Ovary (tissue), 9 donors: Measurements from ENCODE around the gene PRLR. TPM values are rescaled to one million over a fixed set of nuclear protein-coding genes. Genes with fewer than 3 reads are reported as not detected.
"Not testable (repeated sequence)": the region's sequence is repeated elsewhere in the genome, so short reads cannot be mapped to it uniquely, and the experiment has no call there.

Experiments used
- DNase-seq, 5 donors: peaks; one replicate each; pipeline ENCODE4 v3.0.0-alpha.2; 2019 to 2020
- H3K27ac ChIP-seq, 2 donors: fragments of 200-600 bp; one replicate each; pipeline versions ENCODE4 v1.5.1 to v1.8.0; 2019 to 2022
- H3K27me3 ChIP-seq: fragments of 200-600 bp; one replicate; pipeline ENCODE4 v1.8.0; 2022
- H3K36me3 ChIP-seq: fragments of 200-600 bp; sonication (generic); one replicate; pipeline ENCODE4 v1.5.1; 2019
- H3K4me1 ChIP-seq: one replicate; pipeline ENCODE4 v1.8.1; 2013; ENCODE audit warnings: mild to moderate bottlenecking, moderate library complexity; ENCODE audit not compliant: insufficient read depth
- H3K4me3 ChIP-seq: fragments of 200-600 bp; sonication (generic); one replicate; pipeline ENCODE4 v1.5.1; 2017
- H3K9me3 ChIP-seq, 2 donors: fragments of 200-600 bp in 1 of 2; sonication (generic) in 1 of 2; one replicate each; pipeline versions ENCODE4 v1.5.1 to v1.8.1; 2013 to 2019; ENCODE audit warnings: mild to moderate bottlenecking in 1 of 2, moderate library complexity in 1 of 2
- CTCF ChIP-seq, 3 donors: fragments of 450-650 bp in 2 of 3; fragments of 200-600 bp in 1 of 3; IDR thresholded peaks; one replicate each; pipeline versions ENCODE4 v1.5.1 to v1.8.0; 2016 to 2022; ENCODE audit warnings: antibody characterized with exemption in 3 of 3, mild to moderate bottlenecking in 1 of 3
- EP300 ChIP-seq: sonication (generic); formaldehyde crosslinking; IDR thresholded peaks from one replicate; pipeline ENCODE4 v1.6.1; 2017; ENCODE audit warnings: antibody characterized with exemption
- POLR2A ChIP-seq: fragments of 450-650 bp; IDR thresholded peaks from one replicate; pipeline ENCODE4 v1.6.1; 2017; ENCODE audit warnings: antibody characterized with exemption, mild to moderate bottlenecking, moderate library complexity
- WGBS, 3 donors: extraction: QIAGEN DNeasy Blood & Tissue Kit in 1 of 3; methylation state at CpG; one replicate each; pipeline versions ENCODE4 v1.1.5 to v1.1.7; 2013 to 2017; 5-methylcytosine and 5-hydroxymethylcytosine counted together
- intact Hi-C, 4 donors: fragments of 100-400 bp; cut with DNase I; formaldehyde crosslinking; loops; one replicate each; pipeline versions ENCODE4 v1.11.0 to v1.15.1; 2022 to 2023
- polyA plus RNA-seq, 2 donors: library from polyadenylated mRNA; stranded (reverse); fragments of 200-250 nt in 1 of 2; fragments of 350-450 nt in 1 of 2; fragmentation: Illumina TruSeq in 1 of 2; extraction: RNeasy Lipid Tissue Mini Kit (QIAGEN cat#74804) in 1 of 2; gene quantifications; one replicate each; pipeline ENCODE4 v1.2.3, GENCODE V29; 2013 to 2014
- total RNA-seq, 7 donors: library from RNA; depleted of rRNA in 2 of 7; stranded (reverse); fragments of >200 nt in 2 of 7; fragmentation: NEBNext Ultra II Directional in 3 of 7; extraction: Animal tissue kit (Norgen Biotek cat#: 25700) in 3 of 7; gene quantifications; one replicate each; pipeline versions ENCODE4 v1.1.0 to v1.2.4, GENCODE V29; 2016 to 2023
- donor health status: DM: no; HTN: no; CAD: no; lungs with moderate emphysema.
- donor health status: DM: no; HTN: no; CAD: no.
- donor health status: Bipolar disorder and iron deficiency.
- donor health status: DM: yes; HTN: yes; CAD: no.
- donor health status: DM: no; HTN: no; CAD: no.
- donor health status: DM: yes; HTN: yes; CAD: no.

The PRLR gene
- total and polyA plus RNA-seq, 9 donors: 1.8 to 24.5 (median 8.1) TPM

GRCh38 chr5:35197351-35197750, 32.9 kb downstream of the PRLR start:
- Histone ChIP-seq H3K36me3 (no peaks in the 10 kb centered on the region), H3K9me3 (no peaks in the 10 kb centered on the region), H3K4me3 (no peak overlapping the region), H3K4me1 (peaks cover 6% of the 10 kb centered on the region), H3K27me3 (no peaks in the 10 kb centered on the region), H3K27ac (no peak overlapping the region)
- intact Hi-C loops: loop anchor here in 1 of 4 donors (10.0 kb wide), 1 partner anchor 113 kb away; no protein-coding TSS in a partner anchor
- no peak for TF ChIP-seq EP300
- TF ChIP-seq POLR2A: no peak
- no peak for TF ChIP-seq CTCF (IDR thresholded peaks at IDR 0.05)
- 93 to 94% (median 94%) methylated on average over 3 of the region's 3 CpGs for WGBS, 3 donors
- no peak for DNase-seq

GRCh38 chr5:35195472-35195852, 34.8 kb downstream of the PRLR start:
- no peak for DNase-seq
- TF ChIP-seq POLR2A: no peak
- TF ChIP-seq CTCF (IDR thresholded peaks at IDR 0.05): no peak
- TF ChIP-seq EP300: no peak
- Histone ChIP-seq H3K36me3 (no peaks in the 10 kb centered on the region), H3K4me3 (no peak overlapping the region), H3K27me3 (no peaks in the 10 kb centered on the region), H3K27ac (no peak overlapping the region), H3K9me3 (no peaks in the 10 kb centered on the region), H3K4me1 (peaks cover 6% of the 10 kb centered on the region)
- 95 to 96% (median 96%) methylated on average over 5 of the region's 5 CpGs for WGBS, 3 donors
- intact Hi-C loops: loop anchor here in 1 of 4 donors (10.0 kb wide), 1 partner anchor 111 kb away; no protein-coding TSS in a partner anchor

- intact Hi-C loops: loop anchor here in 1 of 4 donors (10.0 kb wide), 1 partner anchor 110 kb away; no protein-coding TSS in a partner anchor
- no peak for TF ChIP-seq POLR2A
- no peak for TF ChIP-seq EP300
- no peak for TF ChIP-seq CTCF (IDR thresholded peaks at IDR 0.05)
These were observed 35.4 kb downstream of the PRLR start for GRCh38 chr5:35194635-35195471.

GRCh38 chr5:35192506-35192905, 37.8 kb downstream of the PRLR start:
- Histone ChIP-seq H3K27ac (no peak overlapping the region), H3K36me3 (no peaks in the 10 kb centered on the region), H3K9me3 (no peaks in the 10 kb centered on the region), H3K4me1 (peaks cover 2% of the 10 kb centered on the region), H3K27me3 (no peaks in the 10 kb centered on the region), H3K4me3 (no peak overlapping the region)
- TF ChIP-seq CTCF (IDR thresholded peaks at IDR 0.05) (no peak), POLR2A (no peak), EP300 (no peak)
- WGBS, 3 donors: 90 to 97% (median 92%) methylated on average over 1 of the region's 1 CpG
- intact Hi-C loops: loop anchor here in 1 of 4 donors (10.0 kb wide), 1 partner anchor 108 kb away; no protein-coding TSS in a partner anchor
- no peak for DNase-seq

More at GRCh38 chr5:35194635-35195471, 35.4 kb downstream of the PRLR start:
- Histone ChIP-seq H3K27ac (no peak overlapping the region), H3K27me3 (no peaks in the 10 kb centered on the region), H3K4me1 (peaks cover 6% of the 10 kb centered on the region), H3K36me3 (no peaks in the 10 kb centered on the region), H3K9me3 (no peaks in the 10 kb centered on the region), H3K4me3 (no peak overlapping the region)
- DNase-seq: no peak
- 82 to 83% (median 83%) methylated on average over 12 of the region's 12 CpGs for WGBS, 3 donors

- not testable (repeated sequence) for H3K36me3 ChIP-seq, H3K4me3 ChIP-seq, H3K4me1 ChIP-seq, H3K27ac ChIP-seq, DNase-seq, H3K27me3 ChIP-seq, H3K9me3 ChIP-seq
- intact Hi-C loops: loop anchor here in 2 of 4 donors (2.0 to 10.0 kb wide), 2 partner anchors 105 to 121 kb away; no protein-coding TSS in a partner anchor
- WGBS, 3 donors: 93 to 94% (median 94%) methylated on average over 2 of the region's 2 CpGs
These were observed 40.5 kb downstream of the PRLR start for GRCh38 chr5:35189801-35190200.
